ENCODE results near the gene TFAP2C. TPM values are rescaled to one million over a fixed set of nuclear protein-coding genes. Genes with fewer than 3 reads are reported as not detected.

Gene TFAP2C
- total RNA-seq = 39.7 and 46.0 TPM in 2 replicates

GRCh38 chr20:56628873-56629463, at the start of gene TFAP2C:
TSS of gene TFAP2C (plus strand) at chr20:56629306. CDS start at chr20:56629545, 239 bp downstream.

Small RNA genes lying within 50 kb of the gene (small RNA-seq; reads per million reads assigned to genes)
- not detected for gene RN7SL170P
- gene RNU6-1146P = 0.26 reads per million

Other genes with a start within 250 kb of the TFAP2C start
- 8.6 and 20.0 TPM in 2 replicates for gene AURKA, start 237.1 kb upstream of the TFAP2C start, total RNA-seq
- gene CSTF1, start 236.7 kb upstream of the TFAP2C start, total RNA-seq = 32.2 and 36.1 TPM in 2 replicates
- under 0.01 and 1.5 TPM in 2 replicates for gene CASS4, start 217.0 kb upstream of the TFAP2C start, total RNA-seq
- 55.0 and 68.0 TPM in 2 replicates for gene RTF2, start 160.7 kb upstream of the TFAP2C start, total RNA-seq
- gene FAM209A, start 104.6 kb upstream of the TFAP2C start, total RNA-seq = 0.33 and 0.79 TPM in 2 replicates
- not detected in 2 replicates for gene FAM209B, start 96.1 kb upstream of the TFAP2C start, total RNA-seq

Measured in placental epithelial cell (primary cell).